Left forelimb (tissue), 1 donor: ENCODE data around the gene COX7B2.

Source experiments
- DNase-seq: peaks from one replicate; pipeline ENCODE4 v3.0.0-alpha.2; 2018; ENCODE audit warnings: low spot score

Gene COX7B2

DNA sequence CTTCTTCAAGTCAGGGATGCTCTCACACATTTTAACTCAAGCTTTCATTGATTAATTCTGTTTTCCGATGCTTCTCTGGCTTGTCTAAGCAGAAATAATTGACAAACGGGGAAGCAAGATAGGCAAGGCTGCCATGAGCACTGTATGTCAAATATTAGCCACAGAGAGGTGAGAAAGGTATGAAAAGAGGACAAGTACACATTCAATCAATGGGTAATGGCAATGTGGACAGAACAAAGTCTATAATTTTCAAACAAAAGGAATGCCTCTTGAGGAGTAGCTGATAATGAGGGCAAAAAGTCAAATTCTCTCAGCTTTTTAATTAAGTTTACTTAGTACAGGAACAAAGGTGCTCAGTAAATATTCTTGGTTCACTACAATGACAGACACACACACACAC lies 19.6 kb downstream of the COX7B2 start:
- DNase-seq: no peak

- no peak for DNase-seq
Observed at GRCh38 chr4:46886711-46887110, 22.3 kb downstream of the COX7B2 start.

DNA sequence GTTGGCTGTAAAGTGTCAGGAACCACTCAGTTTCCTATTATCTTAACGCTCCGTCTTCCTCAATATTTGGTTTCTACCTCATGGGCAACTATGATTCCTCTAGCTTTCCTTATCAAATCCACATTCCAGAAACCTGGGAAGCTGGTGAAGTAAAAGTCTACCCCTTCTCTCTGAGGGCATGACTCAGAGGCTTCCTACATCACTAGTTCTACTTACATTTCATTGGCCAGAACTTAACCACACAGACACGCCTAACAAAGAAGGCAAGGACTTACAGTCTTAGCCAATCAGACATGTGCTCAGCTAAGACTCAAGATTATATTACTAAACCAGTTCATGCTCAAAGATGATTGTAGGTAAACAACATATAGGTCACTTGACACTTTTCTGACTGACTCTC lies 30.4 kb downstream of the COX7B2 start:
- no peak for DNase-seq

DNA sequence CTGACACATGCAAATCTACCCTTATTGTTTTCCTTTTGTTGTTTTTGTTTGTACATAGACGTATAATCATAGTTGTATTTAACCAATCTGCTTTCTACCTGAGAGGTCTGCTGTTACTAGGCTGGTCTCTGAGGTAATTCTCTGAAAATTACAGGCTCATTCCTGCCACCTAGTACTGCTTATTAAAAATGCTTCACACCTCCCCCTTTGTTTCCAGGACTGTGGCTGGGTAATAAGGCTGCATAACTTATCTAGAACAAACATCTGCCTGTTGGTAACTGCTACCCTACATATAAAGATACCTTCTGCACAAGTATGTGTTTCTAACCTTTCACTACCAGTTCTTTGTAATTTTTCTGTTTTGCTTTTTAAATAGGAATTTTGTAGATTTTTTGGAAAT lies 34.2 kb downstream of the COX7B2 start:
- no peak for DNase-seq

DNA sequence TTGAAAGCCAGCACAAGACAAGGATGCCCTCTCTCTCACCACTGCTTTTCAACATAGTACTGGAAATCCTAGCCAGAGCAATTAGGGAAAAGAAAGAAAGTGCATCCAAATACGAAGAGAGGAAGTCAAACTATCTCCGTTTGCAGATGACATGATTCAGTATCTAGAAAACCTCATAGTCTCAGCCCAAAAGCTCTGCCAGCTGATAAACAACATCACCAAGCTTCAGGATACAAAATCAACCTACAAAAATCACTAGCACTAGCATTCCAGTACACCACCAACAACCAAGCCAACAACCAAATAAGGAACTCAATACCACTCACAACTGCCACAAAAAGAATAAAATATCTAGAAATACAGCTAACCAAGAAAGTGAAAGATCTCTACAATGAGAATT lies 38.6 kb downstream of the COX7B2 start:
- no peak for DNase-seq

GRCh38 chr4:46856333-46856732 lies 52.7 kb downstream of the COX7B2 start:
- DNase-seq: no peak

- DNase-seq: no peak
Observed at GRCh38 chr4:46852800-46853199, 56.2 kb downstream of the COX7B2 start.

DNA sequence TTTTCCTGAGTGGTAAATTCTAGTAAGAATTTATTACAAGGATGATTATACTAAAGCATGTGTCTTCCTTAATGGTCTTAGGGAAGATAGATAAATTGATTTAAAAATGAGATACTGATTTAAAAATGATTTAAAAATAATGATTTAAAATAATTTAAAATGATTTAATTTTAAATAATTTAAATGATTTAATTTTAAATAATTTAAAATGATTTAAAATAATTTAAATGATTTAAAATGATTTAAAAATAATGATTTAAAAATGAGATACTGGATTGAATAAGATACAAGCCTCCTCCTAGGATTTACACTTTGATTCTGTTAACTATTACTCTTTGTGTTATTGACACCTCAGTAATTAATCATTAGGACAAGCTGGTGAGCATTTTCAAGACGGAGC lies 59.0 kb downstream of the COX7B2 start:
- DNase-seq: no peak

DNA sequence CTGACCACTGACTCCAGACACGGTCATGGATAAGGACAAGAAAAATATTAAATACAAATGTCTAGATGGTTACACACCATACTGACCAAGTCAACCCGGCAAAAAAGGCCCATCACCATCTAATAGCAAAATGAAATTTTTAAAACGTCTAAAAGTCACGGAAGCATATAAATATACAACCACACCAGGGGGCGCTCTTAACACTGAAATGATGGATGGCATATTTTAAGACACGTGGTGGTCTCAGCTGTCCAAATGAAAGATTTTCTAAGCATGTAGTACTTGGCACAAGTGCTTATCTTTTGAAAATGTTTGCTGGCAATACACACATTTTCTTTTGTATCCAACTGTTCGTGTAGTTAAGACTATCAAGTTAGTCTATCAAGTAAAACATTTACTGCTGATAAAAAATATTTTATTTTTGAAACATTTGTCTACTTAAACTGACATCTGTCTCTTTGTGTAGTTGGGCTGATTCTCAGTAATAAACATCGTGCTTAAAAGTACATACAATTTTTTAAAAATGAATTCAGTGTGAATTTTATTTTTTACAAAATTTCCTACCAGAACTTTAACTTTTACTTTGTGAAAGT lies 64.6 kb downstream of the COX7B2 start:
- no peak for DNase-seq

- no peak for DNase-seq
Observed at GRCh38 chr4:46839128-46839527, 69.9 kb downstream of the COX7B2 start.

DNA sequence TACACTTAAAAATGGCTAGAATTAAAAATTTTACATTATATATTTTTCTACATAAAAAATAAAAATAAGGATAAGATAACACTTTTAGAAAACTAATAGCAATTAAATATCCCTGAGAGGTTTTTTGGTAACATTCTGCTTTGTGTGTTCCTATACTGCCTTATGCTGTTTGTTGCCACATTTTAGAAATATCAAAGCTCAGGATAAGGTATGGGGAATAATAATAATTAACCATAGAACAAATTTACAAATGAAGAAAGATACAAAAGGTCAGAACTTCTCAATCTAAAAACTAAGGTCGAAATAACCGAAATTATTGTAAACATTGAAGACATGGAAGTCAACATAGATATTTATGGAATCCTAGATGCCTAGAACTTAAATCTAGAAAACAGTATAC lies 71.4 kb downstream of the COX7B2 start:
- no peak for DNase-seq

DNA sequence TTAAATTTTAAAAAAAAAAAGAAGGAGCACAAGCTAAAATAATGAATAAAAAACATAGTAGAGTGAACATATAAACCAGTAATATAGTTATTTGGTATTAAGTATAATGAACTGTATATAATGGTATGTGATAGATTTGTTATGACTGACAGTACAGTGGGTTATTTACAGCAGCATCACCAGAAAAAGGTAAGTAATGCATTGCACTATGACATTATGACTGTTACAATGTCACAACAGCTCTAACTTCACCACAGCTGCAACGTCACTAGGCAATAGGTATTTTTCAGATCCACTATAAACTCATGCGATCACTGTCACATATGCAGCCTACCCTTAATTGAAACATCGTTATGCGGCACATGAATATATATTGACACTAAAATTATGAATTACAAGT lies 72.5 kb downstream of the COX7B2 start:
- no peak for DNase-seq

DNA sequence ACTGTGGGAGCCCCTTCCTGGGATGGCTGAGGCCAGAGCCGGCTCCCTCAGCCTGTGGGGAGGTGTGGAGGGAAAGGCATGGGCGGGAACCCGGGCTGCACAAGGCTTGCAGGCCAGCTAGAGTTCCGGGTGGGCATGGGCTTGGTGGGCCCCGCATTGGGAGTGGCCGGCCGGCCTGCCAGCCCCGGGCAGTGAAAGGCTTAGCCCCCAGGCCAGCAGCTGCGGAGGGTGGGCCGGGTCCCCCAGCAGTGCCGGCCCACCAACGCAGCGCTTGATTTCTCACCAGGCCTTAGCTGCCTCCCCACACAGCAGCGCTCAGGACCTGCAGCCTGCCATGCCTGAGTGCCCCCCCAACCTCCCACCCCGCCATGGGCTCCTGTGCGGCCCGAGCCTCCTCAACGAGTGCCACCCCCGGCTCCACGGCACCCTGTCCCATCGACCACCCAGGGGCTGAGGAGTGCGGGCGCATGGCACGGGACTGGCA lies 78.0 kb downstream of the COX7B2 start:
- no peak for DNase-seq

DNA sequence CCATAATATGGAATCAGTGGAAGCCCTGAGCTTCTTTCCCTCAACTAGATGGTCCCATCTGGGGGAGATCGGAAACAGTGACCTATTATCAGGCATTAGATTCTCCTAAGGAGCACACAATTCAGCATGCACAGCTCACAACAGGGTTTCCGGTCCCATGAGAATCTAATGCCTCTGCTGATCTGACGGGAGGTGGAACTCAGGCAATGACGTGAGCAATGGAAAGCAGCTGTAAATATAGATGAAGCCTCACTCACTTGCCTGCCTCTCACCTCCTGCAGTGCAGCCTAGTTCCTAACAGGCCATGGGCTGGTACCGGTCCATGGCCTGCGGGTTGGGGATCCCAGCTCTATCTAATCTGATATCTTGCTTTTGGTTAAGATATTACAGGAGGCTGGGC lies 88.9 kb downstream of the COX7B2 start:
- DNase-seq: no peak

DNA sequence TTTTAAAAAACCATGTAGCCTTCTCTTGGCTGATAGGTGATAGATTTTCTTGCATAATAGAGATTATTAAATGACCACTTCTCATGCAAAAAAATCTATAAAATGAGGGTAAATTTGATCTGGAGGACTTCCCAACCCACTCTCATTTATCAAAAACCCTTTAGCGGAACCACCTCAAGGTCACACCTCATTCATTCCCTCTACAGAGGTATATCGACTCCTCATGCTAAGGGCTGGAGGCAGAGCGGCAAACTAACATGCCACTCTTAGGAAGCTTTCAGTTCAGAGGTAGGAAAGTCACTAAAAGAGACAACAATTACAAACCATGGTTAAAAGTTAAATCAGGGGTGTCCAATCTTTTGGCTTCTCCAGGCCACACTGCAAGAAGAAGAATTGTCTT lies 90.0 kb downstream of the COX7B2 start:
- DNase-seq: no peak

DNA sequence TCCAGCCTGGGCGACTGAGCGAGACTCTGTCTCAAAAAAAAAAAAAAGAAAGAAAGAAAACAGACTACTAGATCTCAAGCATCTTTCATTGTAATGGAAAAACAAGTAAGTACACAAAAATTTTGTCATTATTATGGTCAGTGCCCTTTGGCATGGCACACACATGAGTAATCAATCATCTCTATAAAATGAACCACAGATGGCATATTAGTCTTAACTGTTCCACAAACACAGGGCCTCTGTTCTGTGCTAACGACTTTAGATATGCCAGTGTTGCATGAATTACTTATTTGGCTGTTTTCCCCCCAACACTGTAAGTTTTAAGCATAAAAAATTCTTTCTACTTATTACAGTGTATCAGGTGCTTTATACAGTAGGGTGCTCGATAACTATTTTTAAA lies 90.4 kb downstream of the COX7B2 start:
- DNase-seq: no peak

DNA sequence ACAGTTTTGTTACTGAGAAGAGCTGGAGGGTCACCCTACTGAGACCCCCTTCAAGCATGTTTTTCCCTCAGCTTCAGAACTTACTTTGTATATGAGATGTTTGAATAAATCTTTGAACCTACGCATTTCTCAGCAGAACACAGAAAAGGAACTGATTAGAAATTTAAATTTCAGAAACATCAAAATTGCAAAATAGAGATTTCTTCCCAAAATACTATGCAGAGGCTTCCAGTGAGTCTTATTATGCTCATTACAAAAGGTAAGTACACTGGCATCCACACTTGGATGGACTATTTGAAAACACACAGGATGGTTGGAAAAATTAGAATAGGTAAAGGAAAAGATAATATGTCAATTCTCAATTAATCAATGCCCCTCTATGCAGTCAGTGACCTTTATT lies 91.2 kb downstream of the COX7B2 start:
- no peak for DNase-seq

GRCh38 chr4:46804781-46805413 lies 104.1 kb downstream of the COX7B2 start:
- DNase-seq: no peak

GRCh38 chr4:46793036-46793435 lies 116.0 kb downstream of the COX7B2 start:
- no peak for DNase-seq

DNA sequence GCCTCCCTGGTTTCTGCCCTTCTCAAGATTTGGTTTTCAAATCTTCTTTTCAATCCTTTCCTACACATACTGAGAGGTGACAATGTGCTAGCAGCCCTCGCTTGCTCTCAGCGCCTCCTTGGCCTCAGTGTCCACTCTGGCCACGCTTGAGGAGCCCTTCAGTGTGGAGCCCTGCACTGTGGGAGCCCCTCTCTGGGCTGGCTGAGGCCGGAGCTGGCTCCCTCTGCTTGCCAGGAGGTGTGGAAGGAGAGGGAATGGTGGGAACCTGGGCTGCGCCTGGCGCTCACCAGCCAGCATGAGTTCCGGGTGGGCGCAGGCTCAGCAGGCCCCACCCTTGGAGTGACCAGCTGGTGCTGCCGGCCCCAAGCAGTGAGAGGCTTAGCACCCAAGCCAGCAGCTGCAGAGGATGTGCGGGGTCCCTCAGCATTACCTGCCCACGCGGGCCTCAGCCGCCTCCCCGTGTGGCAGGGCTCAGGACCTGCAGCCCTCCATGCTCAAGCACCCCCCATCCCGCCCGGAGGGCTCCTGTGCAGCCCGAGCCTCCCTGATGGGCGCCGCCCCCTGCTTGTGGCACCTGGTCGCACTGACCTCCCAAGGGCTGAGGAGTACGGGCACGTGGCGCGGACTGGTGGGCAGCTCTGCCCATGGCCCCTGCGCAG lies 127.5 kb downstream of the COX7B2 start:
- no peak for DNase-seq

DNA sequence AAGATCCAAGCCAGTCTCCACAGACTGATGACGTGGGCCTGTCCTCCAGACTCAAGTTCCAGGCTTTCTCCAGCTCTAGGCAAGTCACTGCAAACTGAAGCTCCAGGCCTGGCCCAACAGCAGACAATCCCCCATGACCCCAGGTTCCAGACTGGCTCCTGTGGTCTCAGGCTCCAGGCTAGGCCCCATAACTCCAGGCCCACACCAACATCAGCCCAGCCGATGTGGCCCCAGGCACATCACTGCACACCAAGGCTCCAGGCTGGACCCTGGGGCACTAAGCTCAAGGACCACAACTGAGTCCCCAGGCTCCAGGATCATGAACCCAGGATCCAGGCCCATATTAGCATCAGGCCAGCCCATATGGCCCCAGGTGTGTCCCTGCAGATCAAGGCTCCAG lies 143.6 kb downstream of the COX7B2 start:
- DNase-seq: no peak

GRCh38 chr4:46730075-46730474 lies 179.0 kb downstream of the COX7B2 start:
- no peak for DNase-seq

- no peak for DNase-seq
Observed at GRCh38 chr4:46720055-46720454, 189.0 kb downstream of the COX7B2 start.

GRCh38 chr4:46717950-46718349 lies 191.1 kb downstream of the COX7B2 start:
- no peak for DNase-seq
